GM18507 (cell line): ENCODE data around the gene SLC50A1.
"Not testable (repeated sequence)": the region's sequence is repeated elsewhere in the genome, so short reads cannot be mapped to it uniquely, and the experiment has no call there.

Source experiments
- DNase-seq: peaks from one replicate; pipeline ENCODE4 v3.0.0; 2011; ENCODE audit warnings: low read depth; ENCODE audit not compliant: insufficient read length; ENCODE audit errors: extremely low spot score
- FAIRE-seq: peaks from 2 replicates; lab custom pipeline; 2011; peaks lifted over from hg19 to GRCh38; lab: Jason Lieb, UNC

Gene SLC50A1

DNA sequence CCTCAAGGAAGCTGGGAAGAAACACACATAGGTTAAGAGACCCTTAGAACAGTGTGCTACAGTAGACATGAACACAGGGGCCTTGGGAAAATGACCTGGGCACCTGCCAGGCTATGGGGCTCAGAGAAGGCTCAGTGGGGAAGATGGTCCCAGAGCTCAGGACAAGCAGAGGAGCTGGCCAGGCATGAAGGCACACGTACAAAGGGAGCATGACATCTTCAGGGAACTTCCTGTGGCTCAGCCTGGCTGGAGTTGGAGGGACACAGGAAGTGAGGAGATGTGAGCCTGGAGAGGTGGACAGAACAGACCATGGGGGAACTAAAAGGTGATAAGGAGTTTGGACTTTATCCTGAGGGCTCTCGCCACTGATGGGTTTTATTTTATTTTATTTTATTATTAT is 3.8 kb upstream of the SLC50A1 start:
- no peak for DNase-seq
- FAIRE-seq = no peak

DNA sequence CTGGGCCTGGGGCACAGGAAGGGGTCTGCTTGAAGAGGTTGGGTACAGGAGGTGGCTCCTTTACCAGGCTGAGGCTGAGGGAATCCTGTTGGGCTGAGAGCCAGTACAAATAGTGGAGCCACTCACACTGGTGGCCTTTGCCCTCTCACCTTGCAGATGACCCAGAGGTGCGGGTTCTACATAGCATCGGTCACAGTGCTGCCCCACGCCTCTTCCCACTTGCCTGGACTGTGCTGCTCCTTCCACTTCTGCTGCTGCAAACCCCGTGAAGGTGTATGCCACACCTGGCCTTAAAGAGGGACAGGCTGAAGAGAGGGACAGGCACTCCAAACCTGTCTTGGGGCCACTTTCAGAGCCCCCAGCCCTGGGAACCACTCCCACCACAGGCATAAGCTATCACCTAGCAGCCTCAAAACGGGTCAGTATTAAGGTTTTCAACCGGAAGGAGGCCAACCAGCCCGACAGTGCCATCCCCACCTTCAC is 1.8 kb upstream of the SLC50A1 start:
- no peak for DNase-seq
- no peak for FAIRE-seq

DNA sequence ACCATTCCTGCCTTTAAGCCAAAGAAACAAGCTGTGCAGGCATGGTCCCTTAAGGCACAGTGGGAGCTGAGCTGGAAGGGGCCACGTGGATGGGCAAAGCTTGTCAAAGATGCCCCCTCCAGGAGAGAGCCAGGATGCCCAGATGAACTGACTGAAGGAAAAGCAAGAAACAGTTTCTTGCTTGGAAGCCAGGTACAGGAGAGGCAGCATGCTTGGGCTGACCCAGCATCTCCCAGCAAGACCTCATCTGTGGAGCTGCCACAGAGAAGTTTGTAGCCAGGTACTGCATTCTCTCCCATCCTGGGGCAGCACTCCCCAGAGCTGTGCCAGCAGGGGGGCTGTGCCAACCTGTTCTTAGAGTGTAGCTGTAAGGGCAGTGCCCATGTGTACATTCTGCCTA is 1.3 kb upstream of the SLC50A1 start:
- DNase-seq = no peak
- no peak for FAIRE-seq

DNA sequence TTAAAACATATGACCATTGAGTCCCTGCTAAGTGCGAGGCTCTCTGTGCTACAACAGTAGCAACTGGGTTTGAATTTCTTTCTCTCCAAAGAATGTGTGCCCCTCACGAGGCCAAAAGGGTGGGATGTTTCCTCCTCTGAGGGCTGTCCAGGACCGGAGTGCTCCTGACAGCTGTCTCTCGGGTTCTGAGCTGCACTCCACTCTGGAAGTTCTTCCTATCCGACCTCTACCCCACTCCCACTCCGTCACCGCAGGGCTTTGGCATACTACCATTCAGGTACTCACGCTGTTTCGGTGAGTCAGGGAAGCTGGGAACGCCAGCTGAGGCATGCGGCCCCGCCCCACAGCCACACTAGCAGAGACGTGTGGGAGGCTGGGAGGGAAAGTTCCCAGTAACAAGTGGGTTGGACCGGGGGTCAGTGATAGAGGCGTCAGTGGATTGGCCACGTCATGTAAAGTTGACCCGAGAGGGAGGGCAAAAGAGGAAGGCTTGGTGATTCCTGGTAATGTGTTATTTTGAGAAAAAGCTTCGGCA is 705 bp upstream of the SLC50A1 start:
- DNase-seq (no peak), FAIRE-seq (peak; percentile 42)

DNA sequence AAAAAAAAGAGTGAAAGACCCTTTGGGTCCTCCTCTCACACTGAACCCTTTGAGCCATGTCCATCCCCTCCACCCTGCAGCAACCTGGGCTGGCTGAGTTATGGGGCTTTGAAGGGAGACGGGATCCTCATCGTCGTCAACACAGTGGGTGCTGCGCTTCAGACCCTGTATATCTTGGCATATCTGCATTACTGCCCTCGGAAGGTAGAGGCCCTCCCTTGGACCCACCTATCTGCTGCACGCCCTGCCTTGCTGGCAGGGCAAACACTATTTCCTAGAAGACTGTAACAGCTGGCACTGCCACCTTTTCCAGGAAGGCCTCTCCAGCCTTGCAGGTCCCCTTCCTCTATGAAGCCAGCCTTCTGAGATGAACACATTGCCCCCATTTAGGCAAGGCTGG is 1.1 kb downstream of the SLC50A1 start:
- FAIRE-seq (no peak), DNase-seq (no peak)

DNA sequence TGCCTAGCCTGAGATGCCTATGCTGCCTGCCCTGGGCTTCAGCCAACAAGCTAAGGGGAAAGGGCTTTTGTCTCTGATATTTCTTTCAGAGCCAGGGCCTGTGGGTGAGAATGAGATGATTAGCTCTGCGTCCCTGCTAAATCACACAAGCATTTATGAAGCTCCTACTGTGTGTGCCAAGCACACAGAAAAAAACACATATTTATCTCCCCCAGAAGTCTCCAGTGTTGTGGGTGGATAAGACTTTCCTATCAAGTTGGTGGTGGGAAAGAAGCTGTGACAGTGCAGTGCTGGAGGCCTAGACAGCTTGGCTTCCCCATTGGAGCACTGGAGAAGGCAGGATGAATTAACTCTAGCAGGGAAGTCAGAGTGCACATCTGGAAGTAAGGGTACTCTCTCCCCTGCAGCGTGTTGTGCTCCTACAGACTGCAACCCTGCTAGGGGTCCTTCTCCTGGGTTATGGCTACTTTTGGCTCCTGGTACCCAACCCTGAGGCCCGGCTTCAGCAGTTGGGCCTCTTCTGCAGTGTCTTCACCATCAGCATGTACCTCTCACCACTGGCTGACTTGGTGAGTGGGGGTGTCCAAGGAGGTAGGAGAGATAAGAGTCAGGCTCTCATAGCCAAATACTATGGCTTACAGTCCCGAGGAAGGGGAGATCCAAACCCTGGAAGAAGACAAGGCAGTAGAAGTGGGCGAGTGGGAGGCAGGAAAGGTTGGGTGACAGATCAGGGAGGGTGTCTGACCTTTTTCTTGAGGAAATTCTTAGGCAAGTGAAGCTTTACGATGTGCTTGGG is 1.7 kb downstream of the SLC50A1 start:
- no peak for DNase-seq
- FAIRE-seq = no peak

DNA sequence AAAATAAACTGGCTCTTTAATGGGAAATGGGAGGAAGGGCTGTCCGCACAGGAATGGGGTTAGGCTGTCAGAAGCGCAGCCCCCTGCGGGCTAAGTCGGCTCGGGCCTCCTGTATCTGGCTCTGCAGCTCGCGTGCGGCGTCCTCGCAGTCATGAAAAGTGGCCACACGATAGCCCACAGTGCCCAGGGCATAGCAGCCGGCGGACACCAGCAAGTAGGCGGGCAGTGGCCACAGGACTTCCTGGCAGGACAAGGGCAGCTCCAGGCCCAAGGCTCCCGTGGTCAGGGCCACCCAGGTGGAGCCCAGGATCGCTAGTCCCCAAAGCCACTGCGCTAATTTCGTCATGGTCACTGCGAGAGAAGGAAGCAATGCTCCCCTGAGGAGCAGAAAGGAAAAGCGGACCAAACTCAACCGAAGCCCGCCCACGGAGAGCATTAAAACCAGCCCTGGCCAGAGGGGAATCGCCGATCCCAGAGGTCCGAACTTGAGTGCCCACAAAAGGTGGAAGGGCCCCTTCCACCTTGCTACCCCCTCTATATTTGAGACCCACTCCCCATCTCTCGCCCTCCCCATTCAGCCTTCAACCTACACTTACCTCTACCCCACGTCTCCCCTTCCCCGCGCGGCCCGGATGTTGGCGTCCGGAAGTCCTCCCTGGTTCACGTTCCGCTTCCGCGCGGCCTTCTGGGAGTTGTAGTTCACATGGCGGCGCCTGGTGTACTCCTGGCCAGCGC is 4.4 kb downstream of the SLC50A1 start, which contains the start of gene DPM3:
Gene DPM3, minus strand, starts transcription at position 637 of the 735 bp plus-strand sequence. Its CDS starts 291 bp downstream, at position 346.
- DNase-seq = peak; percentile 80
- peak; percentile 81 for FAIRE-seq

DNA sequence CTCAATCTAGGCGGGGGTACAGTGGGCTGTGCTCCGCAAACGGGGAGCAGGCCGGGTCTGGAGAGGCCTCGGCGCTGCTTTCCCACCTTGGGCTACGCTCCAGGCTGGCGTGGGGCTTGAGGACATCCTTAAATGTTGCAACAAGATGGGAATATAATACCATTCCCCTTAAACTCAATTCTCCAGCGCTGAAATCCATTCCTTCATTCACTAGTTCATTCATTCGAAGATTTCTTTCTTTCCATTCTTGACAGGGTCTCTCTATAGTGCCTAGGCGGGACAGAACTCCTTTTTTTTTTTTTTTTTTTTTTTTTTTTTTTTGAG is 4.9 kb downstream of the SLC50A1 start:
- no peak for FAIRE-seq
- no peak for DNase-seq

DNA sequence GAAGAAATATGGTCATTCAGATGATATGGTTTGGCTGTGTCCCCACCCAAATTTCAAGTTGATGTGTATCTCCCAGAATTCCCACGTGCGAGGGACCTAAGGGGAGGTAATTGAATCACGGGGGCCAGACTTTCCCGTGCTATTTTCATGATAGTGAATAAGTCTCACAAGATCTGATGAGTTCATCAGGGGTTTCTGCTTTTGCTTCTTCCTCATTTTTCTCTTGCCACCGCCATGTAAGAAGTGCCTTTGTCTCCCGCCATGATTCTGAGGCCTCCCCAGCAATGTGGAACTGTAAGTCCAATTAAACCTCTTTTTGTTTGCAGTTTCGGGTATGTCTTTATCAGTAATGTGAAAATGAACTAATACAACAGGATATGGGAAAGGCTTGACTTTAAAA is 6.1 kb downstream of the SLC50A1 start:
- DNase-seq (no peak), FAIRE-seq (no peak)

DNA sequence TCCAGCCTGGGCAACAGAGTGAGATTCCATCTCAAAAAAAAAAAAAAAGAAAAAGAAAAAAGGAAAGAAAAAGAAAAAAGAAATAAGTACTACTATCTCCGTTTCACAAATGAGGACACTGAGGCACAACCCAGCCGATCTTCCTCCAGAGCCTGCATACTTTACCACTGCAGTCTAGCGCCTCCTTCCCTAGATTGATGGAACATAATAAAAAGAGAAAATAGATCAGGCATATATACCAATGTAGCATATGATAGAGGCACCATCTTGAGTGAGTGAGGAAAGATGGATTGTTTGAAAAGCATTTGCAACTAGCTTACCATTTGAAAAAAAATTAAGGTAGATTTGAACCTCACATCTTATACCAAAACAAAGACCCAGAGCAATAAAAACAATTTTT is 9.8 kb downstream of the SLC50A1 start:
- no peak for DNase-seq

DNA sequence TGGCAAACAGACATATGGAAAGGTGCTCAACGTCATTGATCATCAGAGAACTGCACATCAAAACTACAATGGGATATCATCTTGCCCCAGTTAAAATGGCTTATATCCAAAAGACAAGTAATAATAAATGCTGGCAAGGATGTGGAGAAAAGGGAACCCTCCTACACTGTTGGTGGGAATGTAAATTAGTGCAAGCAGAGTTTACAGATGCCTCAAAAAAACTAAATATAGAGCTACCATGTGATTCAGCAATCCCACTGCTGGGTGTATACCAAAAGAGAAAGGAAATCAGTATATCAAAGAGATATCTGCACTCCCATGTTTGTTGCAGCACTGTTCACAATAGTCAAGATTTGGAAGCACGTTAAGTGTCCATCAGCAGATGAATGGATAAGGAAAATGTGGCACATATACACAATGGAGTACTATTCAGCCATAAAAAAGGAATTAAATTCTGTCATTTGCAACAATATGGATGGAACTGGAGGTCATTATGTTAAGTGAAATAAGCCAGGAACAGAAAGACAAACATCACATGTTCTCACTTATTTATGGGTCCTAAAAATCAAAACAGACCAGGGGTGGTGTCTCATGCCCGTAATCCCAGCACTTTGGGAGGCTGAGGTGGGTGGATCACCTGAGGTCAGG is 20.5 kb downstream of the SLC50A1 start:
- FAIRE-seq, DNase-seq: not testable (repeated sequence)

More for the DNA sequence above, 9.8 kb downstream of the SLC50A1 start:
- no peak for FAIRE-seq

DNA sequence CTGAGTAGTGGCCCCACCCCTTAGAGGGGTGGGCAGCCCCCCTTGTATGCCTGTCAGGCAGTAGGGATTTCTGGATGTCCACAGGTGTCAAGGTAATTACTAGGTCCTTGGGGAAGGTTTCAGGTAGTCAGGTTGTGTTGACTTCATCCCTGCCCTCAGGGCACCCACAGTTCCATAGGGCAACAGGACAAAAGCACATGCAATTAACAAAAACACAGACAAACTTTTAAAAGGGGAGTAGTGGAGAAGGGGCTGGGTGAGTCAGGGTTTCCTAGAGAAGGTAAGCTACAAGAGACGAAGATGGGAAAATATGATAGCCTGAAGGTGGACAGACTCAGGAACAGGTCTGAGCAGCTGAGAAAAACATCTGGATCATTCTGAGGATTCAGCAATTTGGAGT is 23.3 kb downstream of the SLC50A1 start:
- FAIRE-seq = no peak

DNA sequence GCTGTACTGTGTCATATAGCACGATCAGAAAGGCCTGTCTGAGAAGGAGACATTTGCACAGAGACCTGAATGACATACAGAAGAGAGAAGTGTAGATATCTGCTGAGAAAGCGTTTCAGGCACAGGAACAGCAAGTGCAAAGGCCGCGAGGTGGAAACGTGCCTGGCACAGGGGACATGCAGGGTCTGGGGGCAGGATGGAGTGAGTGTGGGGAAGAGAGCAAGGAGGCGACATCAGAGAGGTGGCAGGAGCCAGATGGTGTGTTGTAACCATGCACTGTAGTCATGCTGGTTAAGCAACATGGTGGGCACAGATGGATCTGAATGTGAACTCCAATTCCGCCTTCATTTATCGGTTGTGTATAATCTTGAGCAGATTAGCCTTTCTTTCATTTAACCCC is 24.5 kb downstream of the SLC50A1 start:
- no peak for DNase-seq
- FAIRE-seq = no peak

More for the DNA sequence above, 23.3 kb downstream of the SLC50A1 start:
- DNase-seq = no peak

DNA sequence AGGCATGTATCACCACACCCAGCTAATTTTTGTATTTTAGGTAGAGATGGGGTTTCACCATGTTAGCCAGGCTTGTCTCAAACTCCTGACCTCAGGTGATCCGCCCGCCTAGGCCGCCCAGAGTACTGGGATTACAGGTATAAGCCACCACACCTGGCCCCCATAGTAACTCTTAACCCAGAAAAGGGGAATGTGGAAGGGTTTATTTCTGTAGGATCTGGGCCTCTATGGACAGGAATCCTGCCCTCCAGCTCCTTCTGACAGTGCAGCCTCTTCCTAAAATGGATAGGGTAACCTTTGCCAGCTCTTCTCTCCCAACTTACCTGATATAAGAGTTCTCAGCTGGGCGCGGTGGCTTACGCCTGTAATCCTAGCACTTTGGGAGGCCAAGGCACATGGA is 27.0 kb downstream of the SLC50A1 start:
- not testable (repeated sequence) for FAIRE-seq, DNase-seq

DNA sequence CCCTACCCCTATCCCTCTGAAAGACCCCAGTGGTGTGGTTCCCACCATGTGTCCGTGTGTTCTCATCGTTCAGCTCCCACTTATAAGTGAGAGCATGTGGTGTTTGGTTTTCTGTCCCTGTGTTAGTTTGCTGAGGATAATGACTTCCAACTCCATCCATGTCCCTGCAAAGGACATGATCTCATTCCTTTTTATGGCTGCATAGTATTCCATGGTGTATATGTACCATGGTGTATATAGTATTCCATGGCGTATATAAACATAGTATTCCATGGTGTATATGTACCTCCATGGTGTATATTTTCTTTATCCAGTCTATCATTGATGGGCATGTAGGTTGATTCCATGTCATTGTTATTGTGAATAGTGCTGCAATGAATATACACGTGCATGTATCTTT is 28.1 kb downstream of the SLC50A1 start:
- DNase-seq, FAIRE-seq: not testable (repeated sequence)

DNA sequence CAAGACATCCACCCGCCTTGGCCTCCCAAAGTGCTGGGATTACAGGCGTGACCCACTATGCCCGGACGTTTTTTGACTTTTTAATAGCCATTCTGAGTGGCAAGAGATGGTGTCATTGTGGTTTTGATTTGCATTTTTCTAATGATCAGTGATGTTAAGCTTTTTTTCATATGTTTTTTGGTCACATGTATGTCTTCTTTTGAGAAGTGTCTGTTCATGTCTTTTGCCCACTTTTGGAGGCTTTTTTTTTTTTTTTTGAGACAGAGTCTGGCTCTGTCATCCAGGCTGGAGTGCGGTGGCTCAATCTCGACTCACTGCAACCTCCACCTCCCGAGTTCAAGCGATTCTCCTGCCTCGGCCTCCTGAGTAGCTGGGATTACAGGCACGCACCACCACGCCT is 29.0 kb downstream of the SLC50A1 start:
- FAIRE-seq, DNase-seq: not testable (repeated sequence)

DNA sequence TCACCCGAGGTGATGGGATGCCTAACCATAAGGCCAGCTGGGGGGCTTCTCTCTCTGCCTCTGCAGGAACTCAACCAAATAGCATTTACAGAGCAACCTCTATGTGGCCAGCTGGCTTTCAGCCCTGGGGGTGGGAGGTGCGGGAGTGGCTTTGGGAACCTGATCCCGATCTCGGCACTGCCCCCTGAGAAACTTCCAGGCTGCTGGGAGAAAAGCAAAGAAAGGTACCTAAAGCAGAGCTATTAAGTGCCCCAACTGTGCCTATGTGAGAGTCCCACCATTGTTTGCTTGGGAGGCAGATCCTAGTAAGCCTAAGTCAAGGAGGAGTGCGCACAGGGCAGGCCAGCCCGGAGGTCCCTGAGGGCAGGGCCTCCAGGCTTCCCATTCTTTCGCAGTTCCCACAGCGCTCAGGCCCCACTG is 30.4 kb downstream of the SLC50A1 start:
- DNase-seq = no peak
- no peak for FAIRE-seq

DNA sequence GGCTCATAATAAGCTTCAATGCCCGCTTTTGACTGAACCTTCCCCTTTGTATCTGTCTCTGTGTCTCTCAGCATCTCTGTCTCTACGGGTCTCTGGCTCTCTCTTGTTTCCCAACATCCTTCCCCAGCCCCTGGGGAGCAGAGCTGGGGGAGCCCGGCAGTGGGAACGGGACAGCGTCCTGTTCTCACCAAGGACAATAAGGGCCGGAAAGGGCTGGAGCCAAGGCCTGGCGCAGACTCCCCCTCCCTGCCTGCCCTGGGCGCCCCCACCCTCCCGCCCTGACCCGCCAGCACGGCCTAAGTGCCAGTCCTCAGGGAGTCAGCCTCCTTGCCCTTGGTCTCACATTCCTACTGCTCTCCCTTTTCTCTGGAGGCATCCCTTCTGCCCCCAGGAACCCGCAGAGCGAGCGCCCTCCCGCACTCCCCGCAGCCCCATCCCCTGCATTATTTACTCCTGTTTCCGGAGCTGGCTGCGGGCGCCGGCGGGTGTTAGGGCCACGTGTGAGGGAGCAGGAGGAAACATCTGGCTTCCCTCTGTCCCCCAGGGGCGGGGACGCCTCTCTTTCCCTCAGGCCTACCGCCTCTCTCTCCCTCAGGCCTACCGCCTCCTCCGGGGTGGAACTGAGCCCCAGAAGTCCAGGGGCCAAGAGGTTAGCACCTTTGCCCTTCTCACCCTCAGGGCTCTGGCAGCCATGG is 31.0 kb downstream of the SLC50A1 start:
- FAIRE-seq = no peak

More for the DNA sequence above, 31.0 kb downstream of the SLC50A1 start:
- DNase-seq = no peak
